Activated CD4-positive, alpha-beta T cell treated with anti-CD3 and anti-CD28 coated beads, Interleukin-2, Interleukin-6, amounts not matched to agents 100 ng/mL and 50 ng/mL, durations not matched to agents 16 hours and 8 hours (primary cell): Measurements from ENCODE around the gene GPSM1.
A peak's percentile ranks its signal among the peaks of the same experiment; 100 is the strongest.

Experiments used
- DNase-seq: peaks from one replicate; pipeline ENCODE4 v3.0.0-alpha.2; 2020

GPSM1 gene, protein sequence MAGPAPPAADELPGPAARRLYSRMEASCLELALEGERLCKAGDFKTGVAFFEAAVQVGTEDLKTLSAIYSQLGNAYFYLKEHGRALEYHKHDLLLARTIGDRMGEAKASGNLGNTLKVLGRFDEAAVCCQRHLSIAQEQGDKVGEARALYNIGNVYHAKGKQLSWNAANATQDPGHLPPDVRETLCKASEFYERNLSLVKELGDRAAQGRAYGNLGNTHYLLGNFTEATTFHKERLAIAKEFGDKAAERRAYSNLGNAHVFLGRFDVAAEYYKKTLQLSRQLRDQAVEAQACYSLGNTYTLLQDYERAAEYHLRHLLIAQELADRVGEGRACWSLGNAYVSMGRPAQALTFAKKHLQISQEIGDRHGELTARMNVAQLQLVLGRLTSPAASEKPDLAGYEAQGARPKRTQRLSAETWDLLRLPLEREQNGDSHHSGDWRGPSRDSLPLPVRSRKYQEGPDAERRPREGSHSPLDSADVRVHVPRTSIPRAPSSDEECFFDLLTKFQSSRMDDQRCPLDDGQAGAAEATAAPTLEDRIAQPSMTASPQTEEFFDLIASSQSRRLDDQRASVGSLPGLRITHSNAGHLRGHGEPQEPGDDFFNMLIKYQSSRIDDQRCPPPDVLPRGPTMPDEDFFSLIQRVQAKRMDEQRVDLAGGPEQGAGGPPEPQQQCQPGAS

DNA sequence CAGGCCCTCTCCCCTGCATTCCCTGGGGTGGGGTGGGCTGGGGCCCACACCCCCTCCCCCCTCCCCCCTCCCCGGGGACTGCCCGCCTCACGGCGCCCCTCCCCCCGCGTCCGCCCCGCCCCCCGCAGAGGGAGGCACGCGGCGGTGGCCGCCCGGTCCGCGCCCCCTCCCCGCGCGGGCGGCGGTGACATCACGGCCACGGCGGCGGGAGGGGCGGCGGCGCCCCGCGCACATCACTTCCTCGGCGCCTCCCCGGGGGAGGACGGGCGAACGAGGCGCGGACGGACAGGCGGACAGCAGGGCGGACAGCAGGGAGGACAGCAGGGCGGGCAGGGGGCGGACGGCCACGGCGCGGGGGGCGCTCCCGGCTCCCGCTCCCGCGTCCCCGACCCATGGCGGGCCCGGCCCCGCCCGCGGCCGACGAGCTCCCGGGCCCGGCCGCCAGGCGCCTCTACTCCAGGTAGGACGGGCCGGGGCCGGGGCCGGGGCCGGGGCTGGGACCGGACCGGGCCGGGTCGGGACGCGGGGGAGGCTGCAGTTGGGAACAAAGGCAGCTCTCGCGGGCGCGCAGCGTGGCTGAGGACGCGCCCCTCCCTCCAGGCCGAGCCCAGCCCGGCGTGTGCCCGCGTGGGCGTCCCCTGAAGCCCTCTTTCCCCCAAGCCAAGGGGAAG is at the start of gene GPSM1:
TSS of gene GPSM1 (plus strand) at position 236 of the 671 bp plus-strand sequence. CDS start at position 393, 157 bp downstream.
- DNase-seq, result peak; percentile 14

DNA sequence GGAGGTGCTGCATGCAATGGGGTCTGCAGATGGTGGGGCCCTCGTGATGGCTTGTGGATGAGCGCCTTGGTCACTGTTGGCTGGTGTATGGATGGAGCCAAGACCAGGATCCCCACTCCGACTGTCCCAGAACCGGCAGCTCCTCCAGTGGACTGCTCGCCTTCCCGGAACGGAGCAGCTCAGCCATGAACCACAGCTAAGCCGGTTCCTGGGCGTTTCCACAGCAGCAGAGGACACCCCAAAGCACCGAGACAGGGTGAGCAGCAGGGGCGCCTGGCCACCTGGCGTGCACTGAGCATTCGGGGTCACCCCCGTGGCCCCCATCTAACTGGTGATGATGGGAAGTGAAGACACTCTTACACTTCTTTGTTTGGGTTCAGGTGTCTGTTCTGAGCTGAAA is 49.6 kb upstream of the GPSM1 start:
- DNase-seq, result no peak

DNA sequence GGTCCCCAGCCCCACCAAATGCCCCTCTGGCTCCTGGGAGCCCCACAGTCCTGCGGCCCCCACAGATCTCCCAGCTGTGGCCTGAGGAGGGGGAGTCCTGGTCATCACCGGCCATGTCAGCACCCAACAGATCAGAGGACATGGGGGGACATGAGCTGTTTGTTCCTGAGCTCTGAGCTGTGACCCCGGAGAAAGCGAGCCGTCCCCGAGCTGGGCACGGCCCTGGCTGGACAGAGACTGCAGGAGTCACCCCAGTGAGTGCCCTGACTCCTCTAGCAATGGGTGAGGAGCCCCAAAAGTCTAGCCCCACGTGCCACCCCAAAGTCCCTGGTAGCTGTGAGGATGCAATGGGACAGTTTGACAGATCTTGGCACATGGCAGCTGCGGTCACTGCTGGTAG is 49.1 kb upstream of the GPSM1 start:
- no peak for DNase-seq

DNA sequence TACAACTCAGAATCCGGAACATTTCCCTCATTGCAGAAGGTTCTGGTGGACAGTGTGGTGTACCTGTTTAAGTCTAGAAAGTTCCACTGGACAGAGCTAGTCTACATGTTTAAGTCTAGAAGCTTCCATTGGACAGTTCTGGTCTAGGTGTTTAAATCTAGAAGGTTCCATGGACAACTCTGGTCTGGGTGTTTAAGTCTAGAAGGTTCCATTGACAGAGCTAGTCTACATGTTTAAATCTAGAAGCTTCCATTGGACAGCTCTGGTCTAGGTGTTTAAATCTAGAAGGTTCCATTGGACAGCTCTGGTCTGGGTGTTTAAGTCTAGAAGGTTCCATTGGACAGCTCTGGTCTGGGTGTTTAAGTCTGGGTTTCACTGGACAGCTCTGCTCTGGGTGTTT is 48.4 kb upstream of the GPSM1 start:
- DNase-seq, result no peak

DNA sequence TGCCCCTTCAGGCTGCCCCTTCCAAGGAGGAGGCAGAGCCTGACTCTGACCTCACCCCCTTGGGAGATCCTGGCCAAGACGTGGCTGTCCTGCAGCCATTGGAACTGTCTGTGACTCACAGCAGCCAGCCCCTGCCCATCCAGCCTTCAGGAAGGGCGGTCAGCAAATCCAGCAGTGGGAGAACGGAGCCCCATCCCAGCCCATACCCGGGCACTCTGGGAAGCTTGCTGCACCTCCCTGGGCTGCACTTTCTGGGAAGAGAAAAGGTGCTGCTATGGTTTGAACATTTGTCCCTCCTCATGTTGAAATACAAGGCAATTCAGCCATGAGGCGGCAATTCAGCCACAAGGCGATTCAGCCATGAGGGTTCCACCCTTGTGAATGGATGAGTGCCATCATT is 47.9 kb upstream of the GPSM1 start:
- DNase-seq, result no peak

DNA sequence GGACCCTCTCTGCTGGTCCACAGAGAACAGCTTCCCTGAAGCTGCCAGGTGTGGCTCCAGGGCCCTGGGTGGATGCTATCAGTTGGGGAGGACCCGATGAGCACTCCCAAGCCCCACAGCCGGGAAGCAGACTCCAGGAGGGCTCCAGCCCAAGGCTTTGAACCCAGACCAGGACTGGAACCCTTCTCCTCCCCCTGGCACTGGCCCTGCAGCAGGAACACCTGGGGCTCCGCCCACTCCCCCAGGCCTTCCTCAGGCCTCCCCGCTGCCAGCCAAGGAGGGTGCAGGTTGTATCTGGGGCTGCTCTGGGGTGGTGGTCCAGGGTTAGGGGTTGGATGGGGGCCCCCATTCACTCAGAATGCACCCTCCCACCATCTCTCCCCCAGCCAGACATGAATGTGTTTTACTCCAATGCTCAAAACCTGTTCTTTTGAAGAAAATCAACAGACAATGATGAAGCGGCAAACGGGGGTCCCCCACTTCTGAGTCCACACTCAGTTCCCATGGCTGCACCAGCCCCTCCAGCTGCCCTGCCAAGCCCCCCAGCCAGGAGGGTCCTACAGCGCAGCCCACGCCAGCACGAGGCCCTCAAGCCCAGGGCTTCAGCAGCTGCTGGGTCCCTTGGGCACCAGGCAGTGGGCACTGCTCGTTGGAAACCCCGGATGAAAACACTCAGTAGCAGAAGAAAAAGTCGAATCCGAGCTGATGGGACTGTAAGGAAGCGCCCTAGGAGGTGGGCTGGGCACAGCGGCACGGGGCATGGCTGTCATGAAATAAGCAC is 46.6 kb upstream of the GPSM1 start:
- DNase-seq, result no peak

DNA sequence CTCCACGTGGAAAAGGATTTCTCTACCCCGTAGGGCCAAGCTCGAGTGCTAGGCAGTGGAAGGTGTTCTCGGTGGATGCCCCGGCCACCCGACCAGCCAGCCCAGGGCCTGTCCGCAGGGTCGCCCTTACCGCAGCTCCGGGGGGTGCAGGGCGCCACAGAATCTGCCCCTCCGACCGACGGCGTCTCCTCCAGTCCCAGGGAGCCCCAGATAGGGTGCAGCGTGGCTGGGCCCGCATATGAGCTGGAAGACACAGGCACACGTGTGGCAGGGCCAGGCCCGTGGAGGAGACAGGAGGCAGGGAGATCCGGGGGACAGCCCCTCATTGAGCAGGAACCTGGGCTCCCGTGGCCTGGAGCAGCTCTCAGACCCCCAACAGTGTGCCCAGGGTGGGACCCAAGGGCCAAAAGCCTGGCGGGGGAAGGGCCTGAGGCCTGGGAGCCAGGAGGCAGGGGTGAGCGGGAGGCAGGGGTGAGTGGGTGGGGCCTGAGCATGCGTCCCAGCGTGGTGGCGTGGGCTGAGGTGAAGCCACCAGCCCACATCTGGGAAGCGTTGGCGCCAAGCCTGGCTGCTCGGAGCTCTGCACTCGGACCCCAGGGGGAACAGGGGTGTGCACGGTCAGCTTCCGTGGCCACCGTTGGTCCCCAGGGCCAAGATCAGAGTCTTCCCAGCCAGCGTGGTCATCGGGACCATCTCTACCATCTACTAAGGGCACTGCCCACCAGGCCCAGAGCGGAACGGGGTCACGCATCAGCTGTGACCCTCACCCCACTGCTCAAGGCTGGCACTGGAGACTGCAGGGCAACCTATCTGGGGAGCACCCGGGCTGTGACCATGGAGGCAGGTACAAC is 45.7 kb upstream of the GPSM1 start:
- DNase-seq, result no peak

DNA sequence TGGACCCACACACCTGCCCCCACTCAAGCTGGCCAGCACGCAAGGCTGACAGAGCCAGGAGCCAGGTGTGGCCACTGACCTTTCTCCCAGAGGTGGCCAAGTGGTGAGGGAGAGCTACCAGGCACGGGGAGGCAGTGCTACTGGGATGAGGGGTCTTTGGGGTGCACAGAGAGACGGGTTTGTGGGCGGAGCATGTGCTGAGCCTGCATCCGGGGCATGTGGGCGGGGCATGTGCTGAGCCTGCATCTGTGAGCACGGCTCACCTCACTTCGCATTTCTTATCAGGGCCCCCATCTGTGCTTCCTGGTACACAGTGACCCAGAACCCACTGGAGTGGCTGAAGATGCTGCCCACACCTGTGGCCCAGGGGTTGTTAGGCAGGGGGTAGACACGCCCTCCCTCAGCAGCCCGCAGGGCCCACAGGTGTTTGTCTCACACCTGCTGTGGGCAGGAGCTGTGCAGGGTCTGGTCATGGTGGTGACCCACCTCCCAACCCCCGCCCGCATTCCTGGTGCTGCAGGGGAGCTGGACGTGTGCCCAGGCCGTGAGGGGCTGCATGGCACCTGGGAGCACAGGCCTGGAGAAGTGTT is 45.0 kb upstream of the GPSM1 start:
- DNase-seq, result no peak

DNA sequence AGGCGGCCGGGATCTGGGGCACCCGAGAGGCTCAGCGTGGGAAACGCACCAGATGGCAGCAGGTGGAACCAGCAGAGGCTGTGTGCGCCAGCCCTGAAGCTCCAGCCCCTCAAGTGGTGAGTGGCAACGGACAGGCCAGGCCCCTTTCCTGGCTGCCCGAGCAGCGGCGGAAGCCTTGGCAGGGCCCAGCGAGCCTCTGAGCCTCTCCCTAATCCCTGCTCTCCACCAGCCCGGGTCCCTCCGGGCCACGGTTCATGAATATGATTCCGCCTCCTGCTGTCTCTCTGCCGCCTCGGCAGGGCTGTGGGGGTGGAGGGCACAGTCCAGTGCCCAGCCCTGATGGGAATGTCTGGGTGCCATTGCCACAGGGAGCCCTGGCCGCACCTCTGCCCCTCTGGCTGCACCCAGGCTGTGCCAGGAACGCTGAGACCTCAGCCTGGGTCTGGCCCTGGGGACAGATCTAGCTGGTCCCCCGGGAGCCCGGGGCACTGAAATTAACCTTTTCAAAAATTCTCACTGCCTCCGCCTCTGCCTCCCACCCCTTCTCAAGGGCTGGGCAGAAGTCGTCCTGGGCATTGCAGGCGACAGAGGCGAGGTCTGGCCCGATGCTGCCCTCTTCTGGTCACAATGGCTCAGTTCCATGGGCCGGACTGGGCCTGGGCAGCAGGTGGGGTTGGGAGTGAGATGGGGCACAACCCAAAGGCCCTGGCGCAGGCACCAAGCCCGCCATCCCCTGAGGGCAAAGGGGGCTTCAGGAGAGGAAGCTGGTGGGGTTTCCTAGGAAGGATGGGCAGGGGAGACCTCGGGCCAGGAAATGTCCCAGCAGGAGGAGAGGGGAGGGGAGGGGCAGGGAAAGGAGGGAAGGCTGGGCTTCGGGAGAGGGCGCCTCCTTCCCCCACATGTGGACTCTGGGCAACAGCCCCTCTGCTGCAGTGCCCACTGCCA is 43.8 kb upstream of the GPSM1 start:
- peak; percentile 80 for DNase-seq

DNA sequence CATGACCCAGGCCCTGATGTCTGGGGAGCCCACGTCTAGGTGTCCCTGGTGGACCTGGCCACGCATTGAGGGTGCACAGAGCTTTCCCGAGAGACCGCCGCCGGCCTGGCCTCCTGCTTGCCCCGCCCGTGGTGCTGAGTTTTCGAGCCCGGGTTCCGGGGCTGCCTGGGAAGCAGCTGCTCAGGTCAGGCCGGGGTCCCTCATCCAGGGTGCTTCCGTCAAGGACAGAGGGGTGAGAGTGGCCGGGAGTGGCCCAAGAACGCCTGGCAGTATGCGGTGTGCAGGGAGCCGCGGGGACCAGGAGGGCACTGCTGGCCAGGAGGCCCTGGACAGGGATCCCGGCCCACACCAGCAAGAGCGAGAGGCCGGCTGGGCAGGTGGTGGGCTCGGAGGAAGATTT is 43.0 kb upstream of the GPSM1 start:
- DNase-seq, result no peak

DNA sequence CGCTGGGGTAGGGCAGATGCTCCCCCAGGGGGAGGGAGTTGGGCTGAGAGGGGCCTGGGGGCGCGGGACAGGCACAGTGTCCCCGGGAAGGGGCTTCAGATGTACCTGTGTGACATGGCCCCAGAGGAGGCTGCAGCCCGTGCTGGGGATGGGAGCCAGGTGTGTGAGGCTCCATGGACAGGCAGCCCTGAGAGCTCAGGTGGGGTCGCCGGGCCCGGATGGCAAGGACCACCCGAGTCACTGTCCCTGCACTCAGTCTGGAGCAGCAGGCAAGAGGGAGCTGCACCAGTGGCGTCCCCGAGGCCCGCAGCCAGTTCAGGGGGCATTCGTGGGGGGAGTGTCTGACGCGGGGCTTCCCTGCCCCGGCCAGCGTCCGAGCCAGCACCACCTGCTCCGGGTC is 42.4 kb upstream of the GPSM1 start:
- DNase-seq, result no peak

DNA sequence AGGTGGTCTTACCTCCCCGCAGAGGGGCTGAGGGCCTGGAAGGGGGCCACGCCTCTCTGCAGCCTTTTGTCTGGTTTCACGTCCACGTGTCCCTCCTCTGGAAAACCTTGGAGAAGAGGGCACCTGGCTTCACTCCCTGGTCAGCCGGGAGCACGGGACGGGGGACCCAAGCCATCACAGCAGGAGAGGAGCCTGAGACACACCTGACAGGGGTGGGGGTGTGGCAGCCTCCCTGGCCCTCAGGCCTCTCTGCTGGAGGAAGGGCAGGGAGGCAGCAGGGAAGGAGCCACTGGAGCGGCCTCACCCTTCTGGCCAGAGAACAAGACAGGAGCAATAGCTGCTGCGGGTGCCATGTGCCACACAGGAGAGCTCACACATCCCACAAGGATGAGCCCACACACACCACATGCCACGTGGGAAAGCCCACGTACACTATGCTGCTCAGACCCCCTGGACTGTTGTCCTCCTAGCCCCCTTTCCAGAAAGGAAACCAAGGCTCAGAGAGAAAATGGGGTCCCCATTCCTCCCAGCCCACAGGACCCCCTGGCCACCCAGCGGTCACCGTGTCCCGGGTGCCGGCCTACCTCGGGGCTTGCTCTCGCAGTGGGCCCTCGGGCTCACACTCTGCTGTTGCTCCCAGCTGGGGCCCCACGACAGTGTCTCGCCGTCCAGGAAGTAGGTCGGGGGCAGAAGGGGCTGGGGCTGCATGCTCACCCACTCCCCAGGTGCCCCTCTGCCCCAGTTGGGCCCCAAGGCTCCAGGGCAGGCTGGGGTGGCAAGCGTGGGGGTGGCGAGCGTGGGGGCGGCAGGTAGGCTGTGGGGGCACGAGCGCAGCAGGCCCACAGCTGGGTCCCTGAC is 41.6 kb upstream of the GPSM1 start:
- no peak for DNase-seq

DNA sequence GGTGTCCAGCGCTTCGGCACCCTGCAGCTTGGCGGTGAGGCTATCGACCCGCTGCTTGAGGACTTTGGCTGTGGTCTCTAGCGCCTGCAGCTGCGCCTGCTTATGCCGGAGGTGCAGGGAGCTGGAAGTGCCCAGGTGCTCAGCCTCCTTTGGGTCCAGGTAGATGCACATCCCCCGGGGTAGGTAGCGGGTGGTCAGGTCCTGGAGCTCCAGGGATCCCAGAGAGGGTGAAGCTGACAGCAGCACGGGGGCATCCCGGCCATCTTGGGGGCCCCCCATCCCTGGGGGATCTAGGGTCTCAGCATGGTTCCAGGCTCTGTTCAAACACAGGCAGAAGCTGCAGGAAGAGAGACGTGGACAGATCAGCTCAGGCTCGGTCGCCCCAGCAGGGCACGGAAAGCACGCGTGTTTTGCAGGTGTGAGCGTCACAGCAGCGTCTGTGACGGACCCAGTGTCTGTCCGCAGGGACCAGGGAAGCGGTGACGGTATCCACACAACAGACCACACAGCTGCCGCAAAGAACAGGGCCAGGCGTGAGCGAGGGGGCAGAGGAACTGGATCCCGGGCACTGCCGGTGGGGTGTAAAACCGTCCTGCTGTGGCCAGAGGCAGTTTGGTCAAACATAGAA is 40.9 kb upstream of the GPSM1 start:
- no peak for DNase-seq

DNA sequence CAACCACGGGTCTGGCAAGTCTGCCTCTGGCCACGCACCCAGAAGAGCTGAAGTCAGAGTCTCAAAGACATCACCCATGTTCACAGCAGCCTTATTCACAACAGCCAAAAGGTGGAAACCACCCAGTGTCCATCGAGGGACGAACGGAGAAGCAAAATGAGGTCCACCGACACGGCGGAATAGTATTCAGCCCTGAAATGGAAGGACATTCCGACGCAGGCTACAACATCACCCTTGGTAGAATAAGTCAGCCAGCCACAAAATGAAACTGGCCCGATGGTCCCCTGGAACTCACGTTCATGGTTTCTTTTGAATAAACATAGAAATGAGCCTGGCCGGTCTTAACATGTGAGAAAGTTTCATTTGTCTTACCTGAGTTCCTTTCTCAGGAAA is 40.4 kb upstream of the GPSM1 start:
- no peak for DNase-seq

DNA sequence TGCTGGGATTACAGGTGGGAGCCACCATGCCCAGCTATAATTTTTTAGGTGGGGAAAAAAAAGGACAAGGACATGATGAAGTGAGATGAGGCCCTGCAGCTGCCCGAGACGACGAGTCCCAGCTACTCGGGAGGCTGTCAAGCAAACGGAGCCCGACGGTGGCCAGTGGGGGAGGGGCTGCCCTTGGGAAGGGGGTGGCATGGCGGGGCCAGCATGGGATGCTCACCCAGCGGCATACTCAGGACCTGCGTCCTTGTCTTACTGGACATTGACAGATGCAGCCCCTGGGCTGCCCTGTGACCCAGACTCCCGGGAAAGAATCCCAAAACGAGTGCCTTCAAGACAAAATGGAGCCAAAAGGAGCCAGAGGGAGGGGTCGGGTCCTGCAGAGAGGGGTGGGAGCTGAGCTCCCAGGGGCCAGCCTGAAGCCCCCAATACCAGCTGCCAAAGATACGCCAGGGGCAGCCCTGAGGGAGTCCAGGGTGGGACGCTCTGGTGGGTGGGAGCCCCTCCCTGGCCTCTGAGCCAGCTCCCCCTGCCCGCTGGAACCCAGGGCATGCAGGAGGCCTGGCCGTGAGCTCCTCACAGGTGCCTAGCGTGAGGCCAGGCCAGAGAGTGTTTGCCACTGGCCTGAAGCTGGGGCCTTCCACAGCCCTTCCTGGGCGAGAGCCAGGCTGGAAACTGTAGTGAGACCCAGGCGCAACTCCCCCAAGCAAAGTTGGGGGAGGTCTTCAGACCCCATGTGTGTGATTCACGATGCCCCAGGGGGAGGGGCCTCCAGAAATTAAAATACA is 39.2 kb upstream of the GPSM1 start:
- no peak for DNase-seq

DNA sequence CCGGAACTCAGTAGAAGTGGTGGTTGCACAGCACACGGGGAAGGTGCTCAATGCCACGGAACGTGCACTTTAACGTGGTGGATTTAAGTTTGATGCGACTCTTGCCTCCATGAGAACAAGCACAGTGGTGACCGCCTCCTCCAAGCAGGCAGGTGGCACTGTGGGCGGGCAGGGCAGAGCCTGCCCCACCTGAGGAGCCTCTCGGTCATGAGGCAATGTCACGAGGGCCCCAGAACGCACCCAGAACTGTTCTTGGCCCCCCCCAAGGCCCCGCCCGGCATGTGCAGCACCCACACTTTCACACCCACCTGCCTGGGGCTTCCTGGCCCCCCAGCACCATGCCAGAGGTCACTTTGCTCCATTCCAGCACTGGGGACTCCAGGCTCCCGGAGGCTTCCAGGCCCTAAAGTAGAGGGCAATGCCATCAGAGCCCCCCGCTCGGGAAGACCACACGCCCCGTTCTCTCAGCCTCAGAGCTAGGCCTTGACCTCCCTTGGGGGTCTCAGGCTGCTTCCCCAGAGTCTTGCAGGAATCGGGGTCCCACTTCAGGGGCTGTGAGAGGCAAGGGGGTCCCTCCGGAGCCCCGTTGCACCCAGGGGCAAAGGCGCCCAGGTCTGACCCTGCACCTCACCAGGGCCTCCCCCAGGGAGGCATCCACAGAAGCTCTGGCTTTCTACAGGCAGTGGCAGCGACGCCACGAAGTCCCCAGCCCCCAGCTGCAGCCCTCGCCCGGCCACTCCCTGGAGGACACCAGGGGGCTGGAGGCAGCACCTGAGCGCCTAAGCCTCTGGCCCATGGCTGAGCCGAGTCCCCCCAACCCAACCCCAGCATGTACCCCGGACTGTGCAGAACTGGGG is 37.5 kb upstream of the GPSM1 start:
- no peak for DNase-seq

DNA sequence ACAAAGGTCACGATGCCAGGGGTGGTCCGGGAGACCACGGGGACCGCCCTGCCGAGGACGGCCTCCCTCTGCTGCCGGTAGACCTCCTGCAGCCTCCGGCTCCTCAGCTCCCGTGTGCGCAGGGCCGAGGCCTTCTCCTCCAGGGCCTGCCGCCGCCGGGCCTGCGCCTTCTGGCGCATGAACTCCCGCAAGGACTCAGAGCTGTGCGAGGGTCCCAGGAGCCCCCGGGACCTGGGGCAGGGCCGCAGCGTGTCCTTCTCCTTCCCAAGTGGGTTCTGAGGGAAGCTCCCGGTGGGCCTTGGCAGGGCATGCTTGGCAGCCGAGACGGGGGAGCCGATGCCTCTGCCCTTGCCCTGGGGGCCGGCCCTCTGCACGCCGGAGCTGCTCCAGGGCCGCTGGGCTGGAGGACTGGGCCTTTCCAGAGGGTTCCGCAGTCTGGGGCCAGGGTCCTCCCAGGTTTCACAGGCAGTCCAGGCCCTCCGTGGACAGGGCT is 36.8 kb upstream of the GPSM1 start:
- no peak for DNase-seq
